GM12873 (cell line): Measurements from ENCODE around the gene EPS8L1.
A peak's percentile ranks its signal among the peaks of the same experiment; 100 is the strongest.

Source experiments
- TF ChIP-seq, protein P1 (sequence below): IDR thresholded peaks from 2 replicates; pipeline ENCODE4 v1.5.1; 2012; ENCODE audit warnings: low read depth, mild to moderate bottlenecking, moderate library complexity, low read length, control low read depth; ENCODE audit not compliant: insufficient read depth; ENCODE audit errors: missing control alignments

Gene EPS8L1

DNA sequence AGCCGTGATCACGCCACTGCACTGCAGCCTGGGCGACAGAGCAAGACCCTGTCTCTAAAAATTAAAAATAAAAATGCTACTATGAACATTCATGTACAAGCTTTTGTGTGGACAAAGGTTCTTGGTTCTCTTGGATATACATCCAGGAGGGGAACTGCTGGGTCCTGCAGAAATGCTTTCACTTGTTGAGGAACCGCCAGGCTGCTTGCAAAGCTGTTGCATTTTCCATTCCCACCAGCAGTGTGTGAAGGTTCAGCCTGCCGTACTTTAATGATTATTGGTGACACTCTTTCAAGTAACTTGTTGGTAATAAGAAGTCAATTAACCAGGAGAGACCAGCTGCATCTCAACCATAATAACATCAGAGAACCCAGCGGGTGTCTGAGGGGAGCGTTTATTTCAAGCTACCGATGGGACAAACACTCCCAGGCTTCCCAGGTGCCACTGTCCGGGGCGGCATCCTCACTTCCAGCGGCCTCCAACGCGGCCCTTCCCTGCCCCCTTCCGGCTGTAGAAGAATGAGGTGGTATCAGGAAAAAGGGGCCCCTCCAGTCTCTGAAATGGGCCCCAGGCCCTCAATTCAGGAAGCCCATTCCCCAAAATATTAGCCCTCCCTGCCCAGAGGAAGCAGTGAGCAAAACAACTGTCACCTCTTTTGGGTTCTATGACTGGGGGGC lies 56.9 kb downstream of the EPS8L1 start:
- TF ChIP-seq, protein P1, sequence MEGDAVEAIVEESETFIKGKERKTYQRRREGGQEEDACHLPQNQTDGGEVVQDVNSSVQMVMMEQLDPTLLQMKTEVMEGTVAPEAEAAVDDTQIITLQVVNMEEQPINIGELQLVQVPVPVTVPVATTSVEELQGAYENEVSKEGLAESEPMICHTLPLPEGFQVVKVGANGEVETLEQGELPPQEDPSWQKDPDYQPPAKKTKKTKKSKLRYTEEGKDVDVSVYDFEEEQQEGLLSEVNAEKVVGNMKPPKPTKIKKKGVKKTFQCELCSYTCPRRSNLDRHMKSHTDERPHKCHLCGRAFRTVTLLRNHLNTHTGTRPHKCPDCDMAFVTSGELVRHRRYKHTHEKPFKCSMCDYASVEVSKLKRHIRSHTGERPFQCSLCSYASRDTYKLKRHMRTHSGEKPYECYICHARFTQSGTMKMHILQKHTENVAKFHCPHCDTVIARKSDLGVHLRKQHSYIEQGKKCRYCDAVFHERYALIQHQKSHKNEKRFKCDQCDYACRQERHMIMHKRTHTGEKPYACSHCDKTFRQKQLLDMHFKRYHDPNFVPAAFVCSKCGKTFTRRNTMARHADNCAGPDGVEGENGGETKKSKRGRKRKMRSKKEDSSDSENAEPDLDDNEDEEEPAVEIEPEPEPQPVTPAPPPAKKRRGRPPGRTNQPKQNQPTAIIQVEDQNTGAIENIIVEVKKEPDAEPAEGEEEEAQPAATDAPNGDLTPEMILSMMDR, result peak; percentile 22

DNA sequence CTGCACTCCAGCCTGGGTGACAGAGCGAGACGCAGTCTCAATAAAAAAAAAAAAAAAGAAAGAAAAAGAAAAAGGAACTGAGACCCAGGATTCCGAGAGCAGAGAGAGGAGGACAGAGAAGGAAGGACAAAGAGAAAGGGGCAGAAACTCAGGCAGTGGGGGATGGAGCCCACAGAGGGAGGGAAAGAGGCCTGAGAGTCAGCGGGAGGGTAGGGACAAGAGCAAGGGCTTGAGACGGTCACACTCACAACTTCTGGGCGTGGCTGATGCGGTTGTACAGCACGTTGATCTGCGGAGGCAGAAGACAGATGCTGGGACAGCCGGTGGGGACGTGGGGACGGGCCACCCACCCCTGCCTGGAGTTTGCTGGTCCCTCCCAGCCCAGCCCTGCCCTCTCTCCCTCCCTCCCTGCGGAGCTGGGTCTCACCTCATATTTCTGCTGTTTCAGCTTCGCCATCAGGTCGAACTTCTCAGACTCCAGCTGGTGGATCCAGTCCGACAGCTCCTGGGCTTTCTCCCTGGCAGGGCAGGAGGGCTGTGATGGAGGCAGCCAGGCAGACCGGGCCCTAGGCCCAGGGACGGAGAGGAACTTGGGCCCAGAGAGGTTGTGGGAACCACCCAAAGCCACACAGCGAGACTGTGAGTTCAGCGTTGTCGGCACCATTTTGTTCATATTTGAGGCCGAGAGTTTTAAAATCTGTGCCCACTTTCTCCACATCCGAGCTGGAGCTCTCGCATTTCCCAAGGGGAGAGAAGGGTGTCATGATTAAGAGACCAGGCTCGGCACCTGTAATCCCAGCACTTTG lies 58.2 kb downstream of the EPS8L1 start:
- TF ChIP-seq, protein P1, result no peak

DNA sequence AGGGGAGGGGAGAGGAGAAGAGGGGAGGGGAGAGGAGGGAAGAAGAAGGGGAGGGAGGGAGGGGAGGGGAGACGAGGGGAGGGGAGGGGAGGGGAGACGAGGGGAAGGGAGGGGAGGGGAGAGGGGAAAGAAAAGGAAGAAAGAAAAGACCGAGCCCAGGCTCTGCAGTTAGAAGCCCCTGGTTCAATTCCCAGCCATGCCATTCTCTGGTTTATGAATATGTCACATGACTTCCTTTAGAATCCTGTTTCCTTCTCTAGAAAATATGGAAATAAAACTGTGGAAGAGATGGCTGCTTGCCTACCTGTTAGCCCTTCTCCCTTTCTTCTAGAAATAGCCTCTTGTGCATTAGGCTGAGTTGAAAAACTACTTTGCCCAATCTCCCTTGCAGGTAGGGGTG lies 59.1 kb downstream of the EPS8L1 start:
- TF ChIP-seq, protein P1, result no peak

DNA sequence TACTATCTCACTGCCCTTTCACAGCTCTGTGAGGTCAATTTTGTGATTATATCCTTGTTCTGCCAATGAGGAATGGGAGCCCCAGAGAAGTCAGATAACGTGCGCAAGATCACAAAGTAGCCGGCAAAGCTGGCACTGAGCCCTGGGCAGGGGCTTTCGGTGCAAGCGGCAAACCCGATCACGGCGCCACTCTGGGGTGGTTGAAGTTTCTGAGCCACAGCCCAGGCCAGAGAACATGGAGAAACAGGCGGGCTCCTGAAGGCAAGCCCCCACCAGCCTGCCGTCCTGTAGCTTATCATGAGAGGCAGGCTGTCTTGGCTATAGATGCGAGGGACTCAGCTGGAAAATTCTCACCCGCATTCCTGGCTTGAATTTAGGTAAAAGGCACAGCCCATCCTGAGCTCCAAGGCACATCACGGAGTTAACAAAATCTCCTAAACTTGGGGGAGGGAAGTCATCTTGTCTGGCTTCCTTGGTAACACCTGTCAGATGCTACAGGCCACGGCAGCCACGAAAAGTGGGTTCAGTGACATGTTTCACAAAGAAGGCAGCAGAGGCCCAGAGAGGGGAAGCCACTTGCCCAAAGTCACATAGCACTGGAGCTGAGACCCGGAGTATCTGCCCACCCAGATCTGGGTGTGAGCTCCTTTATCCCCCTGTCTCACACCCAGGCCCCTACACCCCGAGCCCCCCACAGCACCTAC lies 60.9 kb downstream of the EPS8L1 start:
- TF ChIP-seq, protein P1, result no peak
